Thyroid gland (tissue), 4 donors: ENCODE data around the gene GPC6.

Experiments used
- CTCF ChIP-seq, 6 experiments: fragments of 200-600 bp in 3 of 6; fragments of 450-650 bp in 3 of 6; sonication (generic) in 3 of 6; IDR thresholded peaks; one replicate each; pipeline ENCODE4 v1.5.1; 2016 to 2019; ENCODE audit warnings: antibody characterized with exemption in 6 of 6, mild to moderate bottlenecking in 2 of 6, inconsistent platforms in 1 of 6, moderate library complexity in 1 of 6
- POLR2A ChIP-seq, 2 donors: fragments of 450-650 bp; IDR thresholded peaks; one replicate each; pipeline ENCODE4 v1.6.1; 2017; ENCODE audit warnings: antibody characterized with exemption in 2 of 2, mild to moderate bottlenecking in 2 of 2, moderate library complexity in 1 of 2

GRCh38 chr13:93976528-93976927 is 749.9 kb downstream of the GPC6 start:
- TF ChIP-seq CTCF (IDR thresholded peaks at IDR 0.05) (no peak), POLR2A (IDR thresholded peaks at IDR 0.05) (no peak)
